Liver (tissue), 3 donors: Measurements from ENCODE around the gene PALLD.

Source experiments
- CTCF ChIP-seq: fragments of 150-350 bp; IDR thresholded peaks from 2 replicates; pipeline ENCODE4 v1.5.1; 2017; ENCODE audit warnings: improper control_type of control experiment, low read depth, low read length; ENCODE audit not compliant: missing input control
- EGR1 ChIP-seq, 2 donors: IDR thresholded peaks; 2 replicates each; pipeline ENCODE4 v1.6.1; 2016 to 2018; ENCODE audit warnings: antibody characterized with exemption in 2 of 2, low read depth in 2 of 2
- FOXA1 ChIP-seq: IDR thresholded peaks from 2 replicates; pipeline ENCODE4 v1.6.1; 2016; ENCODE audit warnings: antibody characterized with exemption
- GABPA ChIP-seq, 2 donors: IDR thresholded peaks in 1 of 2; conservative IDR thresholded peaks in 1 of 2; 2 replicates each; pipeline ENCODE4 v1.6.1; 2016; ENCODE audit warnings: antibody characterized with exemption in 2 of 2, mild to moderate bottlenecking in 1 of 2, moderate library complexity in 1 of 2
- MAX ChIP-seq: IDR thresholded peaks from 2 replicates; pipeline ENCODE4 v1.6.1; 2016; ENCODE audit warnings: antibody characterized with exemption
- NR2F2 ChIP-seq: IDR thresholded peaks from 2 replicates; pipeline ENCODE4 v1.6.1; 2016; ENCODE audit warnings: antibody characterized with exemption
- RAD21 ChIP-seq, 2 donors: IDR thresholded peaks; 2 replicates each; pipeline ENCODE4 v1.6.1; 2016; ENCODE audit warnings: antibody characterized with exemption in 2 of 2, mild to moderate bottlenecking in 2 of 2
- REST ChIP-seq: IDR thresholded peaks from 2 replicates; pipeline ENCODE4 v1.6.1; 2016; ENCODE audit warnings: antibody characterized with exemption, mild to moderate bottlenecking
- RXRA ChIP-seq, 2 donors: IDR thresholded peaks; 2 replicates each; pipeline ENCODE4 v1.6.1; 2017 to 2018; ENCODE audit warnings: antibody characterized with exemption in 2 of 2, mild to moderate bottlenecking in 1 of 2
- SP1 ChIP-seq: IDR thresholded peaks from 2 replicates; pipeline ENCODE4 v1.6.1; 2018; ENCODE audit warnings: antibody characterized with exemption, mild to moderate bottlenecking
- TAF1 ChIP-seq: conservative IDR thresholded peaks from 2 replicates; pipeline ENCODE4 v1.6.1; 2016; ENCODE audit warnings: antibody characterized with exemption, mild to moderate bottlenecking
- YY1 ChIP-seq: IDR thresholded peaks from 2 replicates; pipeline ENCODE4 v1.6.1; 2016; ENCODE audit warnings: antibody characterized with exemption, mild to moderate bottlenecking
- ZBTB33 ChIP-seq: IDR thresholded peaks from 2 replicates; pipeline ENCODE4 v1.6.1; 2016; ENCODE audit warnings: antibody characterized with exemption
- TF ChIP-seq, protein P1 (sequence below): IDR thresholded peaks from 2 replicates; pipeline ENCODE4 v1.6.1; 2016; ENCODE audit warnings: antibody characterized with exemption
- donor health status: healthy.
- donor health status: healthy.

DNA sequence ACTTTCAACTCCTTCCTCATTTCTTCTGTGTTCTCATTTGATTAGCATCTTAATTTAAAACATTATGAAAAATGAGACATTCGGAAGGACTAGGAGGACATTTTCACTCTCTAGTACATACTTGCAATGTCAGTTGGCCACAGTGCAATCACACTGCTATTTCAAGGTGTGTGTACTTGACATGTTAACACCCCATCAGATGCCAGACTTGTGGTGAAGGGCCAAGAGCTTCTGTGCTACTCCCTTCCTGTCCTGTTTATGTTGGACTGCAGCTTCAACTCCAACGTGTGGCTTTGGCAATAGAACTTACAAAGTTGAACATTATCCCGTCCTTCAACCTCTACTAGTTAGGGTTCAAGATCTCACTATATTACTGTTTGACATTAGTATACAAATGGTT lies 221.0 kb downstream of the PALLD start:
- TF ChIP-seq TAF1 (no peak), CTCF (no peak), REST (no peak), ZBTB33 (no peak), RXRA (IDR thresholded peaks at IDR 0.05) (no peak), NR2F2 (no peak), RAD21 (IDR thresholded peaks at IDR 0.05) (no peak), FOXA1 (no peak), YY1 (no peak), GABPA (IDR thresholded peaks at IDR 0.05 in 1 of 2, conservative IDR thresholded peaks at IDR 0.05 in 1 of 2) (no peak), EGR1 (IDR thresholded peaks at IDR 0.05; ENCODE audit: low read depth in 2 of 2) (no peak), MAX (no peak), SP1 (no peak)
- TF ChIP-seq, protein P1, sequence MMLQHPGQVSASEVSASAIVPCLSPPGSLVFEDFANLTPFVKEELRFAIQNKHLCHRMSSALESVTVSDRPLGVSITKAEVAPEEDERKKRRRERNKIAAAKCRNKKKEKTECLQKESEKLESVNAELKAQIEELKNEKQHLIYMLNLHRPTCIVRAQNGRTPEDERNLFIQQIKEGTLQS, result no peak
